Epithelial cell of esophagus (primary cell): ENCODE results near the gene MRPL17.

Source experiments
- DNase-seq: peaks from one replicate; pipeline ENCODE4 v3.0.0; 2010; ENCODE audit warnings: low read depth
- H3K4me3 ChIP-seq: 2 replicates; pipeline ENCODE4 v1.5.1; 2011; ENCODE audit warnings: mild to moderate bottlenecking, low read length, control low read depth
- CTCF ChIP-seq: IDR thresholded peaks from 2 replicates; pipeline ENCODE4 v1.5.1; 2011; ENCODE audit warnings: low read depth, mild to moderate bottlenecking, low read length, control low read depth, inconsistent platforms; ENCODE audit not compliant: insufficient read depth; ENCODE audit errors: missing control alignments

Gene MRPL17

GRCh38 chr11:6647836-6648235, 35.3 kb downstream of the MRPL17 start:
- DNase-seq = no peak
- TF ChIP-seq CTCF = no peak
- H3K4me3 ChIP-seq = no peak overlapping the region

- no peak overlapping the region for H3K4me3 ChIP-seq
- TF ChIP-seq CTCF = no peak
- no peak for DNase-seq
Observed at GRCh38 chr11:6646918-6647679, 36.0 kb downstream of the MRPL17 start.

- no peak for DNase-seq
- no peak for TF ChIP-seq CTCF
- H3K4me3 ChIP-seq = no peak overlapping the region
Observed at GRCh38 chr11:6646576-6646917, 36.6 kb downstream of the MRPL17 start.

- no peak for TF ChIP-seq CTCF
- no peak overlapping the region for H3K4me3 ChIP-seq
- no peak for DNase-seq
Observed at GRCh38 chr11:6646071-6646470, 37.1 kb downstream of the MRPL17 start.

GRCh38 chr11:6642957-6643356, 40.2 kb downstream of the MRPL17 start:
- H3K4me3 ChIP-seq = no peak overlapping the region
- DNase-seq = no peak
- no peak for TF ChIP-seq CTCF

- no peak overlapping the region for H3K4me3 ChIP-seq
- TF ChIP-seq CTCF = no peak
- DNase-seq = no peak
Observed at GRCh38 chr11:6640985-6641701, 42.0 kb downstream of the MRPL17 start.
